ENCODE results near the gene REELD1.

GRCh38 chr4:146263793-146264192, 49.5 kb downstream of the REELD1 start:
- TF ChIP-seq CTCF (IDR thresholded peaks at IDR 0.05) (no peak), POLR2A (IDR thresholded peaks at IDR 0.05; ENCODE audit: low read depth) (no peak)
